Endothelial cell of umbilical vein (primary cell): ENCODE measurements around the gene TMCO1. TPM values are rescaled to one million over a fixed set of nuclear protein-coding genes. Genes with fewer than 3 reads are reported as not detected.

Source experiments
- BruUV-seq: library from RNA; stranded (reverse); fragments of 400-500 nt; replicated peaks from 2 replicates; lab custom pipeline; 2021; lab: Mats Ljungman, UMichigan
- CTCF ChIA-PET: fragments of 300-600, 350-600 bp; sonication (Branson Sonifier 250); formaldehyde crosslinking; loops from one replicate; lab custom pipeline; 2021; ENCODE audit warnings: antibody characterized with exemption, inconsistent platforms; lab: Charles Lee
- POLR2A ChIA-PET: fragments of 300-600, 350-600 bp; sonication (Branson Sonifier 250); formaldehyde crosslinking; loops from one replicate; lab custom pipeline; 2021; ENCODE audit warnings: antibody characterized with exemption, inconsistent platforms; lab: Charles Lee
- DNase-seq: peaks from one replicate; pipeline ENCODE4 v3.0.0-alpha.2; 2011; ENCODE audit warnings: low read depth, low spot score
- FAIRE-seq: peaks from 2 replicates; lab custom pipeline; 2011; peaks lifted over from hg19 to GRCh38; lab: Jason Lieb, UNC
- H2AFZ ChIP-seq: 2 replicates; pipeline ENCODE4 v1.6.0; 2012; ENCODE audit warnings: low read depth, low read length, control low read depth, inconsistent platforms
- H3K27ac ChIP-seq: 2 replicates; pipeline ENCODE4 v1.5.1; 2011; ENCODE audit warnings: low read depth, mild to moderate bottlenecking, control low read depth, low read length, moderate library complexity; ENCODE audit not compliant: insufficient read depth
- H3K27me3 ChIP-seq, 2 experiments: 2 replicates each; pipeline versions ENCODE4 v1.6.0 to v1.6.1; 2011; ENCODE audit warnings: low read length in 2 of 2, mixed read lengths in 1 of 2; ENCODE audit not compliant: control insufficient read depth in 2 of 2, insufficient read depth in 2 of 2
- H3K36me3 ChIP-seq, 2 experiments: 2 replicates in 1 of 2; 3 replicates in 1 of 2; pipeline ENCODE4 v1.5.1; 2011; ENCODE audit warnings: low read length in 2 of 2, mild to moderate bottlenecking in 1 of 2, moderate library complexity in 1 of 2; ENCODE audit not compliant: control insufficient read depth in 2 of 2, insufficient read depth in 2 of 2; ENCODE audit errors: extremely low read depth in 1 of 2
- H3K4me1 ChIP-seq: 3 replicates; pipeline ENCODE4 v1.5.1; 2011; ENCODE audit warnings: mild to moderate bottlenecking, low read length; ENCODE audit not compliant: control insufficient read depth, insufficient read depth; ENCODE audit errors: extremely low read depth
- H3K4me2 ChIP-seq: 2 replicates; pipeline ENCODE4 v1.6.1; 2011; ENCODE audit warnings: low read length, control low read depth, mixed read lengths; ENCODE audit not compliant: insufficient read depth
- H3K4me3 ChIP-seq, 3 experiments: fragments of 200-600 bp in 1 of 3; sonication (generic), shearing (Covaris generic) in 1 of 3; replicated peaks in 1 of 3; 2 replicates each; pipeline ENCODE4 v1.5.1; 2011 to 2016; ENCODE audit warnings: control low read depth in 3 of 3, low read length in 3 of 3, mild to moderate bottlenecking in 2 of 3, inconsistent platforms in 1 of 3, low read depth in 1 of 3, moderate library complexity in 1 of 3; ENCODE audit not compliant: insufficient read depth in 1 of 3
- H3K79me2 ChIP-seq: 2 replicates; pipeline ENCODE4 v1.6.0; 2012; ENCODE audit warnings: low read length, inconsistent platforms; ENCODE audit not compliant: control insufficient read depth, insufficient read depth
- H3K9ac ChIP-seq: replicated peaks from 2 replicates; pipeline ENCODE3; 2011; ENCODE audit warnings: low read length, control low read depth; ENCODE audit not compliant: insufficient read depth; ENCODE audit errors: extremely low read depth
- H3K9me1 ChIP-seq: replicated peaks from 3 replicates; pipeline ENCODE4 v1.6.0; 2011; ENCODE audit warnings: mild to moderate bottlenecking, low read length; ENCODE audit not compliant: control insufficient read depth, insufficient read depth; ENCODE audit errors: extremely low read depth
- H3K9me3 ChIP-seq: replicated peaks from 2 replicates; pipeline ENCODE4 v1.5.1; 2012; ENCODE audit warnings: low read length, inconsistent platforms; ENCODE audit not compliant: control insufficient read depth, insufficient read depth
- H4K20me1 ChIP-seq: replicated peaks from 2 replicates; pipeline ENCODE3; 2011; ENCODE audit warnings: mild to moderate bottlenecking, low read length; ENCODE audit not compliant: control insufficient read depth, insufficient read depth; ENCODE audit errors: extremely low read depth
- CTCF ChIP-seq, 2 donors: IDR thresholded peaks; 1 replicate in 1 of 2; 2 replicates in 1 of 2; pipeline ENCODE4 v1.5.1; 2011; ENCODE audit warnings: low read length in 2 of 2, mild to moderate bottlenecking in 2 of 2, moderate library complexity in 2 of 2, control low read depth in 1 of 2, inconsistent platforms in 1 of 2, low read depth in 1 of 2; ENCODE audit not compliant: insufficient read depth in 1 of 2; ENCODE audit errors: extremely low read depth in 1 of 2
- EZH2 ChIP-seq: IDR thresholded peaks from 2 replicates; pipeline ENCODE4 v1.6.1; 2012; ENCODE audit warnings: borderline replicate concordance, low read depth, mild to moderate bottlenecking, moderate library complexity, low read length, inconsistent platforms; ENCODE audit not compliant: severe bottlenecking
- FOS ChIP-seq: IDR thresholded peaks from 2 replicates; pipeline ENCODE4 v1.6.1; 2011; ENCODE audit warnings: mild to moderate bottlenecking, low read length, moderate library complexity, borderline replicate concordance; ENCODE audit not compliant: insufficient read depth
- GATA2 ChIP-seq: IDR thresholded peaks from 2 replicates; pipeline ENCODE4 v1.7.0; 2011; ENCODE audit warnings: low read depth, mild to moderate bottlenecking, moderate library complexity, mixed read lengths, low read length; ENCODE audit not compliant: insufficient read length, insufficient read depth
- JUN ChIP-seq: IDR thresholded peaks from 2 replicates; pipeline ENCODE4 v1.6.1; 2011; ENCODE audit warnings: borderline replicate concordance, low read depth; ENCODE audit not compliant: insufficient read length, insufficient read depth
- MAX ChIP-seq: IDR thresholded peaks from 2 replicates; pipeline ENCODE4 v1.6.1; 2011; ENCODE audit not compliant: insufficient read depth, insufficient read length
- MYC ChIP-seq: IDR thresholded peaks from one replicate; pipeline ENCODE4 v1.6.1; 2011; ENCODE audit warnings: mild to moderate bottlenecking, low read depth, low read length
- POLR2A ChIP-seq: IDR thresholded peaks from 2 replicates; pipeline ENCODE4 v1.6.1; 2012; ENCODE audit warnings: low read depth, mild to moderate bottlenecking, control low read depth, low read length
- POLR2AphosphoS5 ChIP-seq: IDR thresholded peaks from 2 replicates; pipeline ENCODE4 v1.6.1; 2012; ENCODE audit warnings: low read depth, mild to moderate bottlenecking, control low read depth, low read length, moderate library complexity; ENCODE audit not compliant: insufficient read depth
- dilution Hi-C: fragments of 300-500 bp; cut with MboI; formaldehyde crosslinking; loops from one replicate; pipeline ENCODE4 v1.15.0; 2019; ENCODE audit warnings: low sequenced_read_pairs; ENCODE audit not compliant: extremely low pct_ligation_motif_present
- intact Hi-C: fragments of 100-400 bp; cut with micrococcal nuclease; formaldehyde crosslinking; loops from one replicate; pipeline ENCODE4 v1.10.0; 2022
- polyA plus RNA-seq, 4 experiments: library from polyadenylated mRNA; depleted of rRNA in 3 of 4; stranded (reverse) in 3 of 4; unstranded in 1 of 4; fragments of >200 nt; gene quantifications; 2 replicates each; pipeline versions ENCODE4 v1.2.1 to v1.2.3, GENCODE V29; 2011 to 2012; ENCODE audit warnings: missing spikeins in 1 of 4
- total RNA-seq: library from RNA; stranded (reverse); gene quantifications from 2 replicates; pipeline ENCODE4 v1.2.3, GENCODE V29; 2021

Gene TMCO1
- total and polyA plus RNA-seq, 2 donors (not counting 3 experiments of a cell fraction or from before 2014, with no cell fraction given), result 86.0 to 93.4 TPM

GRCh38 chr1:165680303-165680702, 88.4 kb downstream of the TMCO1 start:
- FAIRE-seq (no peak), DNase-seq (no peak)
- intact Hi-C loops (no loop called here), dilution Hi-C loops (no loop called here)
- POLR2A ChIA-PET, result no interaction called here
- Histone ChIP-seq H3K9me1 (no peaks in the 10 kb centered on the region), H4K20me1 (no peaks in the 10 kb centered on the region), H3K4me3 (no peak overlapping the region), H3K27me3 (no peaks in the 10 kb centered on the region), H3K4me2 (no peak overlapping the region), H3K27ac (no peak overlapping the region), H3K9ac (no peak overlapping the region), H3K36me3 (peaks cover 6 to 10% of the 10 kb centered on the region in 2 experiments), H2AFZ (no peak overlapping the region), H3K79me2 (peaks cover 2% of the 10 kb centered on the region), H3K9me3 (no peaks in the 10 kb centered on the region), H3K4me1 (peaks cover 10% of the 10 kb centered on the region)
- BruUV-seq, result no TSS peak
- CTCF ChIA-PET, result no interaction called here
- no peak for TF ChIP-seq EZH2
- TF ChIP-seq FOS, result no peak
- TF ChIP-seq GATA2, result no peak
- no peak for TF ChIP-seq CTCF (IDR thresholded peaks at IDR 0.05; ENCODE audit: extremely low read depth in 1 of 2, insufficient read depth in 1 of 2, low read depth in 1 of 2, low read length in 2 of 2)
- TF ChIP-seq JUN, result no peak
- no peak for TF ChIP-seq POLR2A
- TF ChIP-seq MYC, result no peak
- no peak for TF ChIP-seq MAX
- no peak for TF ChIP-seq POLR2AphosphoS5
